BLaER1 (cell line): ENCODE data around the gene PHF1.

Source experiments
- H3K27ac ChIP-seq: shearing (Covaris generic); formaldehyde crosslinking; 2 replicates; pipeline ENCODE4 v1.8.1; 2022
- H3K27me3 ChIP-seq: shearing (Covaris generic); formaldehyde crosslinking; 2 replicates; pipeline ENCODE4 v1.8.1; 2022
- H3K36me3 ChIP-seq: shearing (Covaris generic); formaldehyde crosslinking; 2 replicates; pipeline ENCODE4 v1.8.1; 2022
- H3K4me1 ChIP-seq: shearing (Covaris generic); formaldehyde crosslinking; 2 replicates; pipeline ENCODE4 v1.8.1; 2022
- H3K4me2 ChIP-seq: shearing (Covaris generic); formaldehyde crosslinking; 2 replicates; pipeline ENCODE4 v1.8.1; 2022
- H3K4me3 ChIP-seq: shearing (Covaris generic); formaldehyde crosslinking; 2 replicates; pipeline ENCODE4 v1.8.1; 2022
- H3K9ac ChIP-seq: shearing (Covaris generic); formaldehyde crosslinking; 2 replicates; pipeline ENCODE4 v1.8.1; 2022
- H3K9me3 ChIP-seq: shearing (Covaris generic); formaldehyde crosslinking; 2 replicates; pipeline ENCODE4 v1.8.1; 2022
- H4K20me1 ChIP-seq: shearing (Covaris generic); formaldehyde crosslinking; 2 replicates; pipeline ENCODE4 v1.8.1; 2022
- Cebpa-rat ChIP-seq: shearing (Covaris generic); IDR thresholded peaks from 2 replicates; pipeline ENCODE4 v1.8.1; 2022

The PHF1 gene

DNA sequence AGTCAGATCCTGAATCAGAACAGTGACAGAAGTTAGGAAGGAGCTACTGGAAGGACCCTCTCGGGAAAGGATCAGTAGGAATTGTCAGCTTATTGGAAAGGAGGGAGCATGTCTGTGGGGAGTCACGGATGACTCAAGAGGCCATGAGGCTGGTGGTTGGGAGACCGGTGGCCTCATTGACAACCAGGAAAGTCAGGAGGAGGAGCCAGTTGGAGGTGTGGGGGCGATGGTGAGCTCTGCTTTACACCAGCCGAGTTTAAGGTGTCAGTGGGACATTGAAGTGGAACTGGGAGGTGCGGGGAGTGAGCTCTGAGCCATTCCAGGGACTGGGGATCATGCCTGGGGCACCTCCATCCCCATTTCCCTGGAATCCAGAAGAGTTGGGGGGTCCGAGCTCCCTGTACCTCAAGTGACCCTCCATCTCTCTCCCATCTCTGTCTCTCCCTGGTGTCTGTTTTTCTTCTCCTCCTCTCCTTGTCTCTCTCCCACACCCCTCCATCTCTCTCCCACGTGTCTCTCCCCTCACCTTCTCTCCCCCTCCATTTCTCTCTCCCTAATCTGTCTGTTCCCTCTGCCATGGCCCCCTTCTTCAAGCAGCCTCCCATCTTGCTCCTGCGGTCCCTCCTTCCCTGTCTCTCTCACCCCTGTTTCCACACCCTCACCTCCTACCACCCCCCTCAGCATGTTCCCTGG, 29.3 kb downstream of the PHF1 start:
- Histone ChIP-seq H4K20me1 (0 out of 2 replicates have a peak, but pooled peaks cover 10% of the 10 kb centered on the region), H3K4me3 (no peak overlapping the region), H3K36me3 (peaks cover 97% of the 10 kb centered on the region), H3K27me3 (no peaks in the 10 kb centered on the region), H3K9me3 (no peaks in the 10 kb centered on the region), H3K9ac (no peak overlapping the region), H3K4me2 (no peak overlapping the region), H3K27ac (no peak overlapping the region), H3K4me1 (no peaks in the 10 kb centered on the region)
- TF ChIP-seq Cebpa-rat, result no peak

DNA sequence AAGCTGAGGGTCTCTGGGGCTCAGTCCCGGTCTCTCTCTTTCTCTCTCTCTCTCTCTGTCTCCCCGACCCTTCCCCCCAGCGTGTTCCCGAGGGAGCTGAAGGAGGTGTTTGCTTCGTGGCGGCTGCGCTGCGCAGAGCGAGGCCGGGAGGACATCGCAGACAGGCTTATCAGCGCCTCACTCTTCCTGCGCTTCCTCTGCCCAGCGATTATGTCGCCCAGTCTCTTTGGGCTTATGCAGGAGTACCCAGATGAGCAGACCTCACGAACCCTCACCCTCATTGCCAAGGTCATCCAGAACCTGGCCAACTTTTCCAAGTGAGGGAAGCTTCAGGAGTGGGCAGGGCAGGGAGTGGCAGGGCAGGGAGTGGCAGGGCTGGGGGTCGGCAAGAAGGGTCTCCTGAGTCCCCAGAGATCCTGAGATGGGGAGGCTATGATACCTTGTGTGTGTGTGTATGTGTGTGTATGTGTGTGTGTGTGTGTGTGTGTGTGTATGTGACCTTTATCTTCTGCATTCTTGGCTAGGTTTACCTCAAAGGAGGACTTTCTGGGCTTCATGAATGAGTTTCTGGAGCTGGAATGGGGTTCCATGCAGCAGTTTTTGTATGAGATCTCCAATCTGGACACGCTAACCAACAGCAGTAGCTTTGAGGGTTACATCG, 30.0 kb downstream of the PHF1 start:
- Histone ChIP-seq H3K4me3 (no peak overlapping the region), H3K27me3 (no peaks in the 10 kb centered on the region), H3K4me1 (no peaks in the 10 kb centered on the region), H3K36me3 (peaks cover 97% of the 10 kb centered on the region), H3K4me2 (no peak overlapping the region), H4K20me1 (0 out of 2 replicates have a peak, but pooled peaks cover 10% of the 10 kb centered on the region), H3K9ac (no peak overlapping the region), H3K27ac (no peak overlapping the region), H3K9me3 (no peaks in the 10 kb centered on the region)
- no peak for TF ChIP-seq Cebpa-rat

DNA sequence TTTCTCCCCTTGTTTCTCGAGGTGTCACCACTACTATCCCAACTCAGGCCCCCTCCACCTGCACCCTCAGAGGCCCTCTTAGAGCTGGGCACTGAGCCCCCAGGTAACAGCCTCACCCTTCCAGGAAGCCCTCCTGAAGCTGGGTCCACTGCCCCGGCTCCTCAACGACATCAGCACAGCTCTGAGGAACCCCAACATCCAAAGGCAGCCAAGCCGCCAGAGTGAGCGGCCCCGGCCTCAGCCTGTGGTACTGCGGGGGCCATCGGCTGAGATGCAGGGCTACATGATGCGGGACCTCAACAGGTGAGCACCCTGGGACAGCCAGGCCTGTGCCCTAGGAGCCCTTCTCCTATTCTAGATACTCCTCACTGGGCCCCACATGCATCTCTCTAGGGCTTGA, 30.6 kb downstream of the PHF1 start:
- H3K27ac ChIP-seq, result no peak overlapping the region
- no peak overlapping the region for H3K4me3 ChIP-seq
- peaks cover 97% of the 10 kb centered on the region for H3K36me3 ChIP-seq
- no peak overlapping the region for H3K4me2 ChIP-seq
- no peaks in the 10 kb centered on the region for H3K27me3 ChIP-seq
- 0 out of 2 replicates have a peak, but pooled peaks cover 10% of the 10 kb centered on the region for H4K20me1 ChIP-seq
- H3K9ac ChIP-seq, result no peak overlapping the region
- no peaks in the 10 kb centered on the region for H3K9me3 ChIP-seq
- no peak for TF ChIP-seq Cebpa-rat
- H3K4me1 ChIP-seq, result no peaks in the 10 kb centered on the region

DNA sequence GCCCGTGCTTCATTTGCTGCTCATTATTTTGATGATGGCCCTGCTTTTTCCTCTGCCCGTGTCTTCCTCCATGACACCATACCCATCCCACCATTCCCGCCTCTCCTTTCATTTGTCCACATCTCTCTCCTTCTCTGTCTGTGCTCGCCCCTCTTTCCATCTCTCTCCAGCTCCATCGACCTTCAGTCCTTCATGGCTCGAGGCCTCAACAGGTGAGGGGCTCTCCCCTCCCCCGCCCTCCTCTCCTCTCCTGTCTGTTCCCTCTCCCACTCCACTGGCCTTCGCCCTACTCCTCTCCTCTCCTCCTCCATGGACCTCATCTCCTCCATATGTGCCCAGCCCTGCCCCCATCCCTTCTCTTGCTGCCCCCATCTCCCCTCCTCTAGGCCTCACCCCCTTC, 31.5 kb downstream of the PHF1 start:
- no peak overlapping the region for H3K9ac ChIP-seq
- H4K20me1 ChIP-seq, result 0 out of 2 replicates have a peak, but pooled peaks cover 10% of the 10 kb centered on the region
- no peak overlapping the region for H3K27ac ChIP-seq
- H3K9me3 ChIP-seq, result no peaks in the 10 kb centered on the region
- H3K4me2 ChIP-seq, result no peak overlapping the region
- H3K4me1 ChIP-seq, result no peaks in the 10 kb centered on the region
- peaks cover 97% of the 10 kb centered on the region for H3K36me3 ChIP-seq
- no peak for TF ChIP-seq Cebpa-rat
- H3K27me3 ChIP-seq, result no peaks in the 10 kb centered on the region
- H3K4me3 ChIP-seq, result no peak overlapping the region

DNA sequence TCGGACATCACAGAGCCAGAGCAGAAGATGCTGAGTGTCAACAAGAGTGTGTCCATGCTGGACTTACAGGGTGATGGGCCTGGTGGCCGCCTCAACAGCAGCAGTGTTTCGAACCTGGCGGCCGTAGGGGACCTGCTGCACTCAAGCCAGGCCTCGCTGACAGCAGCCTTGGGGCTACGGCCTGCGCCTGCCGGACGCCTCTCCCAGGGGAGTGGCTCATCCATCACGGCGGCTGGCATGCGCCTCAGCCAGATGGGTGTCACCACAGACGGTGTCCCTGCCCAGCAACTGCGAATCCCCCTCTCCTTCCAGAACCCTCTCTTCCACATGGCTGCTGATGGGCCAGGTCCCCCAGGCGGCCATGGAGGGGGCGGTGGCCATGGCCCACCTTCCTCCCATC, 32.2 kb downstream of the PHF1 start:
- Histone ChIP-seq H3K27ac (no peak overlapping the region), H3K9ac (no peak overlapping the region), H3K4me1 (no peaks in the 10 kb centered on the region), H3K27me3 (no peaks in the 10 kb centered on the region), H3K36me3 (peaks cover 98% of the 10 kb centered on the region), H3K4me3 (no peak overlapping the region), H4K20me1 (0 out of 2 replicates have a peak, but pooled peaks cover 16% of the 10 kb centered on the region), H3K9me3 (no peaks in the 10 kb centered on the region), H3K4me2 (no peak overlapping the region)
- no peak for TF ChIP-seq Cebpa-rat

DNA sequence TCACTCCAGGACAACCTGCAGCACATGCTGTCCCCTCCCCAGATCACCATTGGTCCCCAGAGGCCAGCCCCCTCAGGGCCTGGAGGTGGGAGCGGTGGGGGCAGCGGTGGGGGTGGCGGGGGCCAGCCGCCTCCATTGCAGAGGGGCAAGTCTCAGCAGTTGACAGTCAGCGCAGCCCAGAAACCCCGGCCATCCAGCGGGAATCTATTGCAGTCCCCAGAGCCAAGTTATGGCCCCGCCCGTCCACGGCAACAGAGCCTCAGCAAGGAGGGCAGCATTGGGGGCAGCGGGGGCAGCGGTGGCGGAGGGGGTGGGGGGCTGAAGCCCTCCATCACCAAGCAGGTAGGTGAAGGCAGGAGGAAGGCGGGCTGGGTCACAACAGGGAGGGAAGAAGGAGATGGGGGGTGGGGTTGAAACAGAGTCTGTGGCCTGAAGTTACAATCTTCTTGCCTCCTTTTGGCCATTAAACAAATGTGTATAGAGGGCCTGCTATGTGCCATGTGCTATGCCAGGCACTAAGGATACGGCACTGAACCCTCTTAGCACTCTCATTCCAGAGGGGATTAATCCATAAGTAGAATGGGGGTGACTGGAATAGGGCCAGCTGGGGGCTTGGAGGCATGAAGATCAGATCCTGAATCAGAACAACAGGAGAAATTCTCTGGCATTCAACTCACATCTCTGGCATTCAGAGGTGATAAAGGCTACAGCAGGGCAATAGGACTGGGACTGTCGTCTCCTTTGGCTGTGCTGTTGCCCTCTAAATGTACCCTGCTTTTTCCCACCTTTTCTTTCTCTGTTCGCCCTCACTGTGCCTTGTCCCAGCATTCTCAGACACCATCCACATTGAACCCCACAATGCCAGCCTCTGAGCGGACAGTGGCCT, 33.0 kb downstream of the PHF1 start:
- H3K4me2 ChIP-seq, result no peak overlapping the region
- no peak for TF ChIP-seq Cebpa-rat
- H3K9ac ChIP-seq, result no peak overlapping the region
- H3K36me3 ChIP-seq, result peaks cover 98% of the 10 kb centered on the region
- no peak overlapping the region for H3K4me3 ChIP-seq
- H3K4me1 ChIP-seq, result no peaks in the 10 kb centered on the region
- H4K20me1 ChIP-seq, result peaks cover 23% of the 10 kb centered on the region; the same call in 1 of the 2 replicates
- no peaks in the 10 kb centered on the region for H3K9me3 ChIP-seq
- no peak overlapping the region for H3K27ac ChIP-seq
- H3K27me3 ChIP-seq, result no peaks in the 10 kb centered on the region

DNA sequence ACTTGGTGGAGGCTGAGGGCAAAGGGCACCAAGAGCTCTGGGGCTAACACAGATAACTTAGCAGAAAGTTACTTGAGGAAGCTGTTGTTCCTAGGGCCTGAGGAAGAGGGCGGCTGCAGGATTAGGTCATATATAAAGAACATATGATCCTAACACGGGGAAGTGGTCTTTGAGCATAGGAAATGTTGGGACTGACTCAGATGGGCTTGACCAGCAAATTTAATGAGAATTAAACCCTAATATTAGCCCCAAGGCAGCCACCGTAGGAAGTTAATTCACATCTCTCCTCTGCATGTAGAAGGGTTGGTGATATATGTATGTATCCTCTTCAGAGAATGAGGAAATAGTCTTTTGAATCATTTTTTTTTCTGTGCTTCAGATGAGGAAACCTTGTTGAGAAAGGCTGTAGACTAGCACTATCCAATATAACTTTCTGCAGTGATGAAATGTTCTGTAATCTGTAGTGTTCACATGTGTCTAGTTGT, 34.3 kb downstream of the PHF1 start:
- Histone ChIP-seq H3K27me3 (no peaks in the 10 kb centered on the region), H3K27ac (no peak overlapping the region), H3K9me3 (no peaks in the 10 kb centered on the region), H4K20me1 (peaks cover 27% of the 10 kb centered on the region; the same call in 1 of the 2 replicates), H3K9ac (no peak overlapping the region), H3K4me3 (no peak overlapping the region), H3K4me1 (no peaks in the 10 kb centered on the region), H3K4me2 (no peak overlapping the region), H3K36me3 (peaks cover 98% of the 10 kb centered on the region)
- no peak for TF ChIP-seq Cebpa-rat

DNA sequence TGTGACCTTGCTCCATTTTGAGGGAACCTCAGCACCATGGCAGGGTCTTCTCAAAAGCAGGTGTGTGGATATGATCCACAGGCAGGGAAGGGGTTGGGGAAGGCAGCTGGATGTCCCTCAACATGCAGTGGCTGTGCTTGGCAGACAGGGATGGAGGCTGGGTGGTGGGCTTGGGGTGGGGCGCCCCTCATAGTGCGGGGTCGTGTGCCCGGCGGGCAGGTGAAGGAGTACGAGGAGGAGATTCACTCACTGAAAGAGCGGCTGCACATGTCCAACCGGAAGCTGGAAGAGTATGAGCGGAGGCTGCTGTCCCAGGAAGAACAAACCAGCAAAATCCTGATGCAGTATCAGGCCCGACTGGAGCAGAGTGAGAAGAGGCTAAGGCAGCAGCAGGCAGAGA, 35.5 kb downstream of the PHF1 start:
- H3K4me3 ChIP-seq, result no peak overlapping the region
- H3K4me2 ChIP-seq, result no peak overlapping the region
- no peaks in the 10 kb centered on the region for H3K27me3 ChIP-seq
- H4K20me1 ChIP-seq, result peaks cover 25% of the 10 kb centered on the region; the same call in 1 of the 2 replicates
- no peak for TF ChIP-seq Cebpa-rat
- H3K9ac ChIP-seq, result no peak overlapping the region
- H3K36me3 ChIP-seq, result peaks cover 93% of the 10 kb centered on the region
- H3K4me1 ChIP-seq, result no peaks in the 10 kb centered on the region
- no peak overlapping the region for H3K27ac ChIP-seq
- no peaks in the 10 kb centered on the region for H3K9me3 ChIP-seq

DNA sequence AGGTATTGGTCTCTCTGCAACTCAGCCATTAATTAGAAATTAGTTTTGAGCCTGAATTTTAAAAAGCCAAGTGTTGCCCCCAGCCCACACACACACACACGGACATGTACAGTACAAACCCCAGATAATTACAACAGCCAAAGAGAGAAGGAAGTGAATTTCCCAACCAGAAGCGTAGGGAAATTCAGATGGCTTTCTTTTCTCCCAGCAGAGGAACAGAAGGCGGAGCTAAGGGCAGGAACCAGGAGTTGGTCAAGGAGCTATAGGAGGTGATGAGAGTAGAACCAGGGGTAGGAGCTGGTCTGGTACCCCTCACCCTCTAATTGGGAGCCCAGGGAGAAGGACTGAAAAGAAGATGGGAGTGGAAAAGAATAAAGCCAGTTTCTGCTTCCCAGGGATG, 39.6 kb downstream of the PHF1 start:
- no peak overlapping the region for H3K4me2 ChIP-seq
- H3K36me3 ChIP-seq, result peaks cover 61% of the 10 kb centered on the region
- H3K4me3 ChIP-seq, result no peak overlapping the region
- no peak overlapping the region for H3K27ac ChIP-seq
- no peaks in the 10 kb centered on the region for H3K27me3 ChIP-seq
- TF ChIP-seq Cebpa-rat, result no peak
- H3K9ac ChIP-seq, result no peak overlapping the region
- H3K9me3 ChIP-seq, result no peaks in the 10 kb centered on the region
- H4K20me1 ChIP-seq, result peaks cover 22% of the 10 kb centered on the region; the same call in 1 of the 2 replicates
- H3K4me1 ChIP-seq, result peaks cover 18% of the 10 kb centered on the region
